ENCODE results near the gene PDE11A.
A peak's percentile ranks its signal among the peaks of the same experiment; 100 is the strongest.

Gene PDE11A

GRCh38 chr2:177721087-177721486 lies 351.5 kb downstream of the PDE11A start:
- DNase-seq: no peak

DNA sequence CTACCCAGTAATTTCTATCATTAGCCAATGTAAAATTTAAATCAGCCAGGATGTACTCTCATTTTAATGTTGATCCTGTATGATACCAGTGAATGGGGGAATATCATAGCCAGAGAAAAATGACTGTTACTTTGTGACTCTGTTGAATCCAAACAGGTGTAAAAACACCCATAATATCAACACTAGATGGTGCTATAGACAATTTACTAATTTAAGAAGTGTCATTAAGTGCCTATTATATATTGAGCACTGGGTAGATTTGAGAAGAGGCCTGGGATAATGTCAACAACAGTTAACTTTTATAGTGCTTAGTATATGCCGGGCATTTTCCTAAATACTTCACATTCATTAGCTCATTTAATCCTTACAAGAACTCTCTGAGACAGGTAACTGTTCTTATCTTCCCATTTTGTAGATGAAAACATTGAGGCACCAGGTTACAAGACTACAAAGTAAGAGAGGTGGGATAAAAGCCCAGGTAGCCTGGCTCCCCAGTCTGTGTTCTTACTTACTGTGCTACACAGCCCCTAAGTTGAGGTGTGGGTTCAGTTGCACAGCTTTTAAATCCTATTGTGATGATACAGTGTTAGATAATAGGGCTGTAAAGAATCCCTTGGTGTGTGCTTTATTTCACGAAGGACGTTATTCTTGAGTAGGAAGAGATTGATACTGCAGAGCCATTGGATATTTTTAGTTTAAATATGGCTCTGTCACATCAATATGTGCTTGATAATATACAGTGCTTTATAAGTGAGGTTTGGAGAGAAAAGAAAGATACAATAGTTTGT lies 354.6 kb downstream of the PDE11A start:
- DNase-seq: no peak

DNA sequence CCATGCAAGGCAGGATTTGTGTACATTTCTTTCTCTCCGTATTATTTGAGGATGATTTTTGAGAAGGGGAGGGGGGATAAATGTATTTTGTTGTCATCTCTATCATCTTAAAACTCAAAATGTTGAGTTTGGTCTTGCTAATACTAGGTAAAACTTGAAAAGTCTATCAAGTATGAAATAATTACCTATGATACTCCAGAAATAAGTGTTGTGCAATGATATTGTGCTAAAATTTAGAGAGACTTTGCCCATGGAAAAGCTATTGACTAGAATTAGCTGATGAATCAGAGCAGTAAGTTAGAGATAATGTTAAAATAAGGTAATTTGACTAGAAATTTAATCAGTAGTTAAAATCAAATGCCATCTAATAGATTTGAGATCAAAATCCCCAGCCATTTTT lies 356.1 kb downstream of the PDE11A start:
- no peak for DNase-seq

- DNase-seq: no peak
Observed at GRCh38 chr2:177715771-177716170, 356.8 kb downstream of the PDE11A start.

- no peak for DNase-seq
Observed at GRCh38 chr2:177714704-177715103, 357.9 kb downstream of the PDE11A start.

DNA sequence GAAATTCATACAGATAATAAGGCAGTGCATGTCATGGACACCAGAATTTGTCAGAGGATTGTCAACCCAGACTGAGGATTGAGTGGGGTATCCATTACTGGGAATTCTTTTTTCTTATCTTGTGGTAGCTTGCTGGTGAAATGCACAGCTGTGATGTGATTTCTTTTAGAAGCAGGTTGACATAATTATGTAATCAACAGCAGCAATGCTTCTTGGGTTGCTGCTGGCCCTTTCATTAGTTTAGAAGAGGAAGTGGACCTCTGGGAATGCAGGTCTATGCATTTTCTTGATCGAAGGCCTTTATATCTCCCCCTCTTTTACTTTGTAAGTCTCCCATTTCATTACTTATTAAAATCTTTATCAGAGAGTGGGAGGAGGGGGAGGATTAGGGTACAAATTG lies 360.1 kb downstream of the PDE11A start:
- DNase-seq: peak; percentile 29

GRCh38 chr2:177711483-177712265 lies 360.9 kb downstream of the PDE11A start:
- no peak for DNase-seq

DNA sequence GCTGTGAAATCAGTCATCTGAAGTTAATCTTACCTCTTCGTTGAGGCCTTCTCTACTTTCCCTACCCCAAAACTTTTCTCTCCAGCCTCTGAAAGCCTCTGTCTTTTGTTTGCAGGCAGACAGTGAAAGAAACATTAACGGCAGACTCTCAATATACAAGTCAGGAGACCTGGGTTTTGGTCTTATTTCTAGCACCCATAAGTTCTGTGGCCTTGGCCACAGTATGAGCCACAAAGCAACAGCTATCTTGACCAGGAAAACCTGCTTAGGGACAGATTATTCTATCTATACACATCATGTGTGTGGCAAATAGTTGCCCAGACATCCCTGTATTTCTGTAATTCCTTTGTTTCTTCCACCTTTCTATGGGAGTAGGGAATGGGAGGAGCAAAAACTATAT lies 361.7 kb downstream of the PDE11A start:
- DNase-seq: peak; percentile 3

- DNase-seq: no peak
Observed at GRCh38 chr2:177709986-177710401, 362.6 kb downstream of the PDE11A start.

DNA sequence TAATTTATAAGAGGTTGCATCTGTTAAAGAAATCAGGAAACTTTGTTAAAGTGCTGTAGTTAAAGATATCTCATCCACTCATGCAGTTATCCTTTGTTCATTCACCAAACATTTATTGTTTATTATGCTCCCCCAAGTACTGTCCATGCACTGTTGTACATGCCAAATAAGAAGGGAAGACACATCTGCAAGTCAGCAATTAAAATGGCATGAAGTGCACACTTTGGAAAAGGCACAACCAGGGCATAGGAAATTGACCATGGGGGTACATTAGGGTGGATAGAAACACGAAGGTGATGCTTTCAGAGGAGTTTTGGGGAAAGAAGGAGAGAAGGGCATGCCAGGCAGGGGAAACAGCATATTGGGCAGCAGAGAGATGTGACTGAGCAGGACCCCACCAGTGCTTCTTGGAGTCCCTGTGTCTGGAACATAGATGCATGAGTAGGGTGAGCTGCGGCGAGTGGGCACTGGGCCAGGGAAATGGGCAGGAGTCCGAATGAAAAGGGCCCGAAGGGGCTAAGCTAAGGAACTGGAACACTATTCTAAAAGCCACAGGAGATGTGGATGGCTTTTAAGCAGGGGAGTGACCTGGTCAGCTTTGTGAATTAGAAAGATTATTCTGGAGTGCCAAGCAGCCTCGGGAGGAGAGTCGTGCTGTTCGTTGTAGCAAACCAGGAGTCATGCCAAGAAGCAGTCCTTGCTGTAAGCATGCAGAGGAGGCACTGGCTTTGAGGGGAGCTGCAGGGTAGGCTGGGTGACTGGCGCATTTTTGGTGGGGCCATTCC lies 363.7 kb downstream of the PDE11A start:
- no peak for DNase-seq

DNA sequence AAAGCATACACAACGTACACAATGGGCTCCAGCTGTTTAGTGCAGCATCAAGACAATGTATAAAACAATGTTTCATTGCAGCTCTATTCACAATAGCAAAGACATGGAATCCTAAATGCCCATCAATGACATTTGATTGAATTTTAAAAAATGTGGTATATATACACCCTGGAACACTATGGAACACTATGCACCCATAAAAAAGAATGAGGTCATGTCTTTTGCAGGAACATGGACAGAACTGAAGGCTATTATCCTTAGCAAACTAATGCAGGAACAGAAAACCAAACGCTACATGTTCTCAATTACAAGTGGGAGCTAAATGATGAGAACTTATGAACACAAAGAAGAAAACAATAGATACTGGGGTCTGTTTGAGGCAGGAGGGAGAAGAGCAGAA lies 364.5 kb downstream of the PDE11A start:
- no peak for DNase-seq

DNA sequence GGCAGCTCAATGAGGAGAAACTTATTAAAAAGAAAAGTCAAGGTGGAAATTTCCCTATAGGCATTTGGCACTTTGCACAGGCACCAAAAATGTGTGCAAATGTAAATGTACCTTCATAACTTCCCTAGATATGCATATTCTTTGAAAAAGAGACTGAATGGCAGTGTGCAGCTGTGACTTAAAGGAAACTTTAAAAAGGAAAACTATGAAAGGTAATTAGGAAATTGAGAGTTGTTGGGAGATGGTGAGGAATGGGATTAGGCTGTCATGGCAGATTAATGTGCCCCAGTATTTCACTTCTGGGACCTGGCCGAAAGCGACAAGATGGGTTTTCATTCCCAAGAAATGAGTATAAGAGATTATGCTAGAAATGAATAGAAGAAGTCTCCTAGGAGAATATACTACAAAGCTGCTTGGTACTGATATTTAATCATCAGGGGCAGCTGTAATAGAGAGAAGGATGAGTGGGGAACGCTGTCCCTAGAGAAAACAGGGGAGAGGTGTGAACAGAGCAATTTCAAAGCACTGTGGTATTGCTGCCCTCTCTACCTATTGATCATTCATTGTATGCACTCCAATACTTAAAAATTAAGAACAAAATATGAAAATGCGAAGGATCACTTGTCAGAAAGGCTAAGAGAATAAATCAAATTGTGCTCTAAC lies 366.9 kb downstream of the PDE11A start:
- DNase-seq: no peak

DNA sequence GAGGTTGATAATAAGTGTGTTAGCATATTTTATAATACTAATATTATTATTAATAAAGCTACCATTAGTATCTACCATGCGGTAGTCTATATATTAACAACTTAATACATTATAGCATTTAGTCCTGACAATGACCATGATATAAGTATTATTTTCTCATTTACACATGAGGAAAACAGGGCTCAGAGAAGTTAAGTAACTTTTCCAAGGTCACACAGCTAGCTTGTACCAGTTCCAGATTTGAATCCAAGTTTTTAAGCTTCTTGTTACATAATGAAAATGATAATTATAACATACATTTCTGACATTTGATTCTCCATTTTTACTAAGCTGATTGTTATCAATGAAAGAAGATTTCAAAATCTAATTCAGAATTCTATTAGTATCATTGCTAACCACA lies 369.4 kb downstream of the PDE11A start:
- no peak for DNase-seq

- no peak for DNase-seq
Observed at GRCh38 chr2:177698281-177698680, 374.3 kb downstream of the PDE11A start.

DNA sequence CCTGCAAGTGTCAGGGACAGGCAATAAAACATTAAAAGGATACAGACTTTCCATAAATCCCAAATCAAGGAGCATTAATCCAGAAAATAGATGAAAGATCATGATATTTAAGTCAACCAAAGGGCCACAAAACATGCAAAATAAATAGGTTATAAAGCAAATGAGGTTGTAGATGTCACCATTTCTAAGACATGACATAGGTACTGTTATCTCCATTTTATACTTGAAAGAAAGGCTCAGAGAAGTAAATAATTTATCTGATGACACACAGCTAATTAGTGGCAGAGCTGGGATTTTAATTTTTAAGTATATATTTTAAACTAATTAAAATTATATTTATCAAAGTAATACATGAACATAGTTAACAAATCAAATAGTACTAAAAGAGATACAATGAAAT lies 378.2 kb downstream of the PDE11A start:
- DNase-seq: no peak

DNA sequence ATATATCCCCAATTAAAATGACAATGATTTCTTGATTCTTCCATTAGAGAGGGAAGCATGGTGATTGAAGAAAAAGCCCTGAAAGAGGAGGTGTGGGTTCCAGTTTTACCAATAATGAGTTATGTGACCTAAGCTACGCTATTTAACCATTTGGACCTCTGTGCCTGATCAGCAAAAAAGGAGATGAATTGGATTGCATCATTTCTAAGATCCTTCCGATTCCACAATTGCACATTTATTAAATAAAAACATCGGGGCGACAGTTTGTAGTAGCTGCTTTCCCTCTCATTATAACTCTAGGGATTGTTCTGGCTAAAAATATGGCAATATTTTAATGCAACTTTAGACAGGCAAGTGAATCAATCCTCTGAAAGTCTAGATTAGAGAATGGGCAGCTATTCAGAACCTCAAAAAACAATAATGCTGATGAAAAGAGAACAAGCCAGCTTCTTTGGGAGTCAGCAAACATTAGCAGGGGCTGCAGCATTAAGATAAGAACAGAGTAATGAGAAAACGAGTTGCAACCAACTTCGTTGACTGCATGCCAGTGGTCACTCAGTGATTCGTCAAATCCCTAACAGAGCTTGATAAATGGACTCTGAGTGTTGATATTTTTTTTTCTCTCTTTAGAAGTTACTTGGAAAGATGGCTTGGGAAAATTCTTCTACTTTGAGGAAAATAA lies 378.8 kb downstream of the PDE11A start:
- DNase-seq: peak; percentile 84

DNA sequence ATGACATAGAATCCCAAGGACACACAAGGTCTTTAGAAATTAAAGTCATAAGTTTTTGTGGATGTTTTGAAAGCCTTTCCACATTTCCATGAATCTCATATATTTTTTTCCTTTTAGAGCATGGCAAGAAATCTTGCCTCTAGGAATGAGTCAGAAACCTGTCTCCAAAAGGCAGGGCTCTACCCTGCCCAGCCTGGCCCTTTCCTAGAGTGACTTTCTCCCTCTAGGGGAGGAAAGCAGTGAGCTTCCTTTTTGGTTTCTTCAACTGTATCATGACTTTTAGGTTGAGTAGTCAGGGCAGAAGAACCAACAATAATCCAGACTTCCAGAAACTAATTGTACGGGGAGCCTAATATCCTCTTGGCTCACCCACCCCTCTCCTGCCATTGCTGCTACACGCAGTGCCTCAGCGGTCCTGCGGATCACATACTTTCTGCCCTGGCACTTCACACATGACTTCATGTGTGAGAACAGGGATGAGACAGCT lies 379.8 kb downstream of the PDE11A start:
- DNase-seq: peak; percentile 20

GRCh38 chr2:177692042-177692782 lies 380.4 kb downstream of the PDE11A start:
- DNase-seq: no peak

GRCh38 chr2:177691177-177691576 lies 381.4 kb downstream of the PDE11A start:
- no peak for DNase-seq

- DNase-seq: peak; percentile 90
Observed at GRCh38 chr2:177689623-177690022, 383.0 kb downstream of the PDE11A start.

- no peak for DNase-seq
Observed at GRCh38 chr2:177688844-177689243, 383.7 kb downstream of the PDE11A start.
